Smooth muscle cell (in vitro differentiated cells): Measurements from ENCODE around the gene ELAVL2. TPM values are rescaled to one million over a fixed set of nuclear protein-coding genes. Genes with fewer than 3 reads are reported as not detected.

Experiments used
- DNase-seq: peaks from one replicate; lab custom pipeline; 2025; ENCODE audit not compliant: unreplicated experiment; lab: John Stamatoyannopoulos, UW
- H2AFZ ChIP-seq: fragments of 200-600 bp; sonication (generic); 2 replicates; pipeline ENCODE4 v1.6.0; 2016; ENCODE audit warnings: antibody characterized with exemption, low read depth, mild to moderate bottlenecking
- H3F3A ChIP-seq: fragments of 200-600 bp; sonication (generic); 2 replicates; pipeline ENCODE4 v1.6.0; 2017; ENCODE audit warnings: antibody characterized with exemption, low read depth
- H3K27ac ChIP-seq: fragments of 200-600 bp; sonication (generic); 2 replicates; pipeline ENCODE4 v1.5.1; 2016; ENCODE audit warnings: low read depth, mild to moderate bottlenecking
- H3K27me3 ChIP-seq: fragments of 200-600 bp; sonication (generic); 2 replicates; pipeline ENCODE4 v1.6.1; 2016; ENCODE audit warnings: low read depth, mild to moderate bottlenecking
- H3K36me3 ChIP-seq: fragments of 200-600 bp; sonication (generic); 2 replicates; pipeline ENCODE4 v1.5.1; 2016; ENCODE audit warnings: low read depth
- H3K4me1 ChIP-seq: fragments of 200-600 bp; sonication (generic); 2 replicates; pipeline ENCODE4 v1.5.1; 2016; ENCODE audit warnings: low read depth
- H3K4me2 ChIP-seq: fragments of 200-600 bp; sonication (generic); 2 replicates; pipeline ENCODE4 v1.6.0; 2016; ENCODE audit warnings: mild to moderate bottlenecking
- H3K4me3 ChIP-seq: fragments of 200-600 bp; sonication (generic); 2 replicates; pipeline ENCODE4 v1.5.1; 2016; ENCODE audit warnings: mild to moderate bottlenecking
- H3K79me2 ChIP-seq: fragments of 200-600 bp; sonication (generic); 2 replicates; pipeline ENCODE4 v1.6.0; 2016; ENCODE audit warnings: low read depth, mild to moderate bottlenecking
- H3K9ac ChIP-seq: fragments of 200-600 bp; sonication (generic); 2 replicates; pipeline ENCODE4 v1.6.0; 2016; ENCODE audit warnings: low read depth
- H3K9me3 ChIP-seq: fragments of 200-600 bp; sonication (generic); replicated peaks from 2 replicates; pipeline ENCODE4 v1.5.1; 2016; ENCODE audit warnings: low read depth
- H4K20me1 ChIP-seq: fragments of 200-600 bp; sonication (generic); 2 replicates; pipeline ENCODE4 v1.6.0; 2016; ENCODE audit warnings: low read depth
- WGBS: methylation state at CpG from one replicate; pipeline ENCODE4 v1.1.7; 2016; ENCODE audit warnings: low lambda C conversion rate; 5-methylcytosine and 5-hydroxymethylcytosine counted together
- polyA plus RNA-seq: library from polyadenylated mRNA; unstranded; fragments of >200 nt; fragmentation: Nextera tagmentation; extraction: Ambion mirVana; gene quantifications from 2 replicates; pipeline ENCODE4 v1.2.1, GENCODE V29; 2016
- total RNA-seq: library from RNA; depleted of rRNA; stranded (reverse); fragments of >200 nt; gene quantifications from 2 replicates; pipeline ENCODE4 v1.2.3, GENCODE V29; 2014
- TF ChIP-seq, protein P1 (sequence below): fragments of 200-600 bp; sonication (generic); IDR thresholded peaks from 2 replicates; pipeline ENCODE4 v1.5.1; 2017; ENCODE audit warnings: borderline replicate concordance, mild to moderate bottlenecking, antibody characterized with exemption; ENCODE audit not compliant: insufficient read depth, poor library complexity, severe bottlenecking

Gene ELAVL2
- total and polyA plus RNA-seq, 2 experiments from 2014 or later = 5.6 TPM; not detected in 1

DNA sequence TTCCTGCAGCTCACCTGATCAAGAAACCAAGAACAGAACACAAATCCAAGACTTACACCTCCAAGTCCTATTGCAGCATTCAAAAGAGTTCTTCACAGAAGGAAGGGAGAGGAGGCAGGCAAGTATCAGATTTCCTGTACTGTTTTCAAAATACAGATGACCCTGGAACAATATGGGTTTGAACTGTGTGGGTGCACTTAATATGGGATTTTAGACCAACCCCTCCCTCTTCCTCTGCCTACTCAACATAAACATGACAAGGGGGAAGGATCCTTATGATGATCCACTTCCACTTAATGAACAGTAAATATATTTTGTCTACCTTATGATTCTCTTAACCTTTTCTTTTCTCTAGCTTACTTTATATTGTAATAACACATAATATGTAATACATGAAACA is 104.6 kb downstream of the ELAVL2 start:
- no peaks in the 10 kb centered on the region for H3K79me2 ChIP-seq
- H3K9me3 ChIP-seq = no peaks in the 10 kb centered on the region
- H3K27ac ChIP-seq = no peak overlapping the region
- no peak overlapping the region for H2AFZ ChIP-seq
- no peak for DNase-seq
- no peaks in the 10 kb centered on the region for H3K4me1 ChIP-seq
- H3K36me3 ChIP-seq = no peaks in the 10 kb centered on the region
- H3K27me3 ChIP-seq = no peaks in the 10 kb centered on the region
- H3K4me2 ChIP-seq = no peak overlapping the region
- H3F3A ChIP-seq = no peaks in the 10 kb centered on the region
- no peaks in the 10 kb centered on the region for H4K20me1 ChIP-seq
- TF ChIP-seq, protein P1, sequence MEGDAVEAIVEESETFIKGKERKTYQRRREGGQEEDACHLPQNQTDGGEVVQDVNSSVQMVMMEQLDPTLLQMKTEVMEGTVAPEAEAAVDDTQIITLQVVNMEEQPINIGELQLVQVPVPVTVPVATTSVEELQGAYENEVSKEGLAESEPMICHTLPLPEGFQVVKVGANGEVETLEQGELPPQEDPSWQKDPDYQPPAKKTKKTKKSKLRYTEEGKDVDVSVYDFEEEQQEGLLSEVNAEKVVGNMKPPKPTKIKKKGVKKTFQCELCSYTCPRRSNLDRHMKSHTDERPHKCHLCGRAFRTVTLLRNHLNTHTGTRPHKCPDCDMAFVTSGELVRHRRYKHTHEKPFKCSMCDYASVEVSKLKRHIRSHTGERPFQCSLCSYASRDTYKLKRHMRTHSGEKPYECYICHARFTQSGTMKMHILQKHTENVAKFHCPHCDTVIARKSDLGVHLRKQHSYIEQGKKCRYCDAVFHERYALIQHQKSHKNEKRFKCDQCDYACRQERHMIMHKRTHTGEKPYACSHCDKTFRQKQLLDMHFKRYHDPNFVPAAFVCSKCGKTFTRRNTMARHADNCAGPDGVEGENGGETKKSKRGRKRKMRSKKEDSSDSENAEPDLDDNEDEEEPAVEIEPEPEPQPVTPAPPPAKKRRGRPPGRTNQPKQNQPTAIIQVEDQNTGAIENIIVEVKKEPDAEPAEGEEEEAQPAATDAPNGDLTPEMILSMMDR = no peak
- H3K4me3 ChIP-seq = no peak overlapping the region
- no peak overlapping the region for H3K9ac ChIP-seq

DNA sequence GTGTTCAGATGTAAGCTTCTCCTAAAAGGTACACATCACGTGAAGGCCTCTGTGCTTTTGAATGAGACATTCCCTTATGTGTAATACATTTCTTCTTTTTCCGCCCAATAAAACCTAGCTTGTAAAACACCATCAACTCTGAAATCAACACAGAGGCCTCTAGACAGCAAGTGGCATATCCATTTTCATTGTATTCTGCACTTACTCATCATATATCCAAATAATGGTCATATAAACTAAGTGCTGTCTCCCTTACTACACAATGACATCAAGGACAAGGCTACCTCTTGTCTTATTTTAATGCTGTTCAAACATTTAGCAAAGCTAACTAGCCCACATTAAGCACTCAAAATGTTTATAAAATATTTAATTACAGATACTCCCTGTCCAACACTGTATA is 108.5 kb downstream of the ELAVL2 start:
- H3K27me3 ChIP-seq = no peaks in the 10 kb centered on the region
- no peaks in the 10 kb centered on the region for H4K20me1 ChIP-seq
- H3F3A ChIP-seq = no peaks in the 10 kb centered on the region
- no peaks in the 10 kb centered on the region for H3K79me2 ChIP-seq
- TF ChIP-seq, protein P1 = no peak
- H3K9ac ChIP-seq = no peak overlapping the region
- no peaks in the 10 kb centered on the region for H3K9me3 ChIP-seq
- 92% methylated on average over 2 of the region's 2 CpGs for WGBS
- H3K4me2 ChIP-seq = no peak overlapping the region
- no peak for DNase-seq
- no peak overlapping the region for H2AFZ ChIP-seq
- no peaks in the 10 kb centered on the region for H3K4me1 ChIP-seq
- no peak overlapping the region for H3K4me3 ChIP-seq
- no peak overlapping the region for H3K27ac ChIP-seq
- H3K36me3 ChIP-seq = no peaks in the 10 kb centered on the region

DNA sequence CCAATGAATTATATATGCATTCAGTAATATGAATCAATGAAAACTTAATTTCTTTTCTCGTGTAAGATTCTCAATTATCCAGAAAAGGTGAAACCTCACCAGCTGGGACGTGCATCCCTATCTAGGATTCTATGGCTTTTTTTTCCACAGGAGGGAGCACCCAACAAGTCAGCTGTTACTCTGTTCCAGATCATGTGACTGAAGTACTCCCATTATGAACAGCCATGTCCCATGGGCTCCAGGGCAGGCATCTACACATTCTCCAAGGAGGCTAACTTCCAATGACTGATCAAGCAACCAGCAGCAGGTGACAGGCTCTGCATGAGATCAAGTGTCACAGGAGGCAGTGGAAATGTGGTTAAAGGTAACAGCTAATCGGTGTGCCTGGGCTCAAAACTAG is 118.8 kb downstream of the ELAVL2 start:
- Histone ChIP-seq H3K4me2 (no peak overlapping the region), H4K20me1 (no peaks in the 10 kb centered on the region), H3K79me2 (no peaks in the 10 kb centered on the region), H3K36me3 (no peaks in the 10 kb centered on the region), H3F3A (no peaks in the 10 kb centered on the region), H3K4me1 (no peaks in the 10 kb centered on the region), H3K9me3 (no peaks in the 10 kb centered on the region), H3K27ac (no peak overlapping the region), H3K4me3 (no peak overlapping the region), H2AFZ (no peak overlapping the region), H3K9ac (no peak overlapping the region), H3K27me3 (no peaks in the 10 kb centered on the region)
- TF ChIP-seq, protein P1 = no peak
- no peak for DNase-seq
- 93% methylated on average over 3 of the region's 3 CpGs for WGBS

DNA sequence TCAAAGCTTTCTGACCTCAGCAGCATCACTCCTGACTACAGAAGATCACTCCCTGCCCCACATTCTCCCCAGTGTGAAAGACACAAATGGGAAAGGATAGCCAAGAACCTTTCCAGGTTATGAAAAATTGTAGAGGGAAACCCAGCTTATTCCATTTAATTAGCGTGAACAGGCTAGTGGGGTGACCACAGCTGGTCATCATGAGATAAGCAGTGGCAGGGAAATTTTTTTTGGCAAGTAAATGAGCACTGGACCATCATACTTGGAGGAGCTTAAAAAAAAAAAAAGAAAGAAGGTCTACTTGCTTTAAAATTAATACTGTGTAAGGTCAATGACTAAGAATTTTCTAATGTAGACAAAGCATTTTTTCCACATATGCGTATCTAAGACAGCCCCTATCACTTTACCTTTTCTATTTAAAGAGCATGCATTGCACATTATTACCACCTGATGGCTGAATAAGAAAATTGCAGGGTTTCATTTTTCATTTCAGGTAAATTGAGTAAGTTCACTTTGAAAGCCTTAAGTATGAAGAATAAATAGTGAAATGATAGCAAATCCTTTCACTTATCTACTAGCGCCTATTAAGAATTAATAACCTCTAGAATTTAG is 123.6 kb downstream of the ELAVL2 start:
- no peaks in the 10 kb centered on the region for H3K4me1 ChIP-seq
- TF ChIP-seq, protein P1 = no peak
- no peak overlapping the region for H3K4me3 ChIP-seq
- H2AFZ ChIP-seq = no peak overlapping the region
- DNase-seq = no peak
- no peak overlapping the region for H3K9ac ChIP-seq
- no peaks in the 10 kb centered on the region for H4K20me1 ChIP-seq
- 96% methylated on average over 3 of the region's 3 CpGs for WGBS
- no peaks in the 10 kb centered on the region for H3K27me3 ChIP-seq
- H3K9me3 ChIP-seq = no peaks in the 10 kb centered on the region
- no peaks in the 10 kb centered on the region for H3K36me3 ChIP-seq
- no peak overlapping the region for H3K27ac ChIP-seq
- no peaks in the 10 kb centered on the region for H3K79me2 ChIP-seq
- no peaks in the 10 kb centered on the region for H3F3A ChIP-seq
- H3K4me2 ChIP-seq = no peak overlapping the region
